Astrocyte of the cerebellum (primary cell): ENCODE results near the gene ZMIZ1.

Experiments used
- DNase-seq: peaks from one replicate; pipeline ENCODE4 v3.0.0-alpha.2; 2011; ENCODE audit warnings: low read depth
- H3K4me3 ChIP-seq: 2 replicates; pipeline ENCODE4 v1.5.1; 2011; ENCODE audit warnings: mild to moderate bottlenecking, low read depth, low read length, moderate library complexity
- CTCF ChIP-seq: IDR thresholded peaks from 2 replicates; pipeline ENCODE4 v1.5.1; 2012; ENCODE audit warnings: low read length, low read depth, moderate library complexity, mild to moderate bottlenecking; ENCODE audit errors: missing control alignments
- in situ Hi-C: cut with HindIII; loops from 2 replicates; pipeline ENCODE4 v1.10.0; 2017; ENCODE audit warnings: low sequenced_read_pairs

ZMIZ1 gene

GRCh38 chr10:79152423-79152817, 83.7 kb downstream of the ZMIZ1 start:
- no peak overlapping the region for H3K4me3 ChIP-seq
- no peak for TF ChIP-seq CTCF
- in situ Hi-C loops, result no loop called here
- no peak for DNase-seq

GRCh38 chr10:79153745-79154144, 85.0 kb downstream of the ZMIZ1 start:
- in situ Hi-C loops, result no loop called here
- no peak overlapping the region for H3K4me3 ChIP-seq
- no peak for TF ChIP-seq CTCF
- no peak for DNase-seq

GRCh38 chr10:79155301-79156081, 86.7 kb downstream of the ZMIZ1 start:
- TF ChIP-seq CTCF, result no peak
- H3K4me3 ChIP-seq, result no peak overlapping the region
- DNase-seq, result no peak
- in situ Hi-C loops, result no loop called here

GRCh38 chr10:79156334-79157274, 87.8 kb downstream of the ZMIZ1 start:
- in situ Hi-C loops, result no loop called here
- TF ChIP-seq CTCF, result no peak
- DNase-seq, result no peak
- H3K4me3 ChIP-seq, result no peak overlapping the region

- DNase-seq, result no peak
- no peak overlapping the region for H3K4me3 ChIP-seq
- no peak for TF ChIP-seq CTCF
- in situ Hi-C loops, result no loop called here
These were observed 89.2 kb downstream of the ZMIZ1 start for GRCh38 chr10:79158004-79158340.

- no peak for DNase-seq
- in situ Hi-C loops, result no loop called here
- no peak overlapping the region for H3K4me3 ChIP-seq
- no peak for TF ChIP-seq CTCF
These were observed 89.8 kb downstream of the ZMIZ1 start for GRCh38 chr10:79158402-79159097.
